Fibroblast of skin of right quadriceps (primary cell): ENCODE results near the gene BLID.

Experiments
- DNase-seq: peaks from one replicate; pipeline ENCODE4 v3.0.0-alpha.2; 2013

BLID gene

DNA sequence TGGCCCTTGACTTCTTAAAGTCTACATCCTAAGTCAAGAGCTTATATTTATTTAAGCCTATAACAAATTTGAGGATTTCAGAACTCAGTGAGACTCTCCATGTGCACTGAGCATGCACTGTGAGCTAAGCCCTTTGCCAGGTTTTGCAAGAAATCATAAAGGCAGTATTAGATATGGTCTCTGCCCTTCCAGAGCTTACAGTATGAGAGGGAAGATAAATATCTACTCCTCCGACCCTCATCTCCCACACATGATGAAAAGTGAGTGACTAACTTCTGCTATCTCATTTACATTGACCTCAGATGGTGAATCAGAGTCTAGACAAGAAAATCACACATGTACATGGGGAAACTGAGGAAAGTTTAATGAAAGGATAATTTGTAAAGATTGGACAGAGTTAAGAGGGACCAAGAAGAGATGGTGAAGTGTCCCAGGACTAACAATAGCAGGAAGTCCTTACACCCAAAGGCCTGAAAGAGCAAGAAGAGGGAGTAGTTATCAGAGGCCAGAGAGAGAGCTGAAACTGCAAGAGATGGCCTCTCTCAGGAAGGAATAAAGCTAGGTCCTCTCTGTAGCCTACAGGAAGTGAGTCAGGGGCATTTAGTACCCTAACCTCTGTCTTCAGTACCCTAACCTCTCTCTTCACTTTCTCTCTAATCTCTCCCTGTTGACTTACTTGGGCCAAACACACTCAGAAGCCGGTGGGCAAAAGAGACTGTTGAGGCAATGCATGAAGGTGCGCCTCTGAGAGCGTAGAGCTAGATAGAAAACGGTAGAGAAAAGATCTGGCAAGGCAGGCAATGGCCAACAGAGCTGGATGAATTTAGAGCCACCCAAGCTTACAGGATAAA lies 23.0 kb upstream of the BLID start:
- peak; percentile 40 for DNase-seq

- DNase-seq = peak; percentile 96
Observed at GRCh38 chr11:122137078-122137793, 21.2 kb upstream of the BLID start.

DNA sequence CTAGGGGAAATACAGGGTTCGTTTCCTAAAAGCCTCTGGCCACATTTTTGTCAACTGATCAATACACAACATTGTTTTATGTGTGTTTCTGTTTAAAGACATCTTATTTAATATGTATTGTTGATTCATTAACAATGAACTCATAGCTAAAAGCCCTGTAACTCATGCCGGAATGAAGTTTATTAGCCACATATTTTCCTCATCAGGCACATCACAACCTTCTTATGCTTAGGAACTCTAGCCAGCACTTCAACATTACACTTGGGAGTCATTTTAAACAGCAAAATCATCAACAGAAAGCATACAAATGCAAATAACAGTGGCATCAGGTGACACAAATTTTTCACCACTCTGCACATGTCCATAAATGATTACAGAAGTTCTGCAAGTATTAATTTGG lies 15.1 kb upstream of the BLID start:
- DNase-seq = peak; percentile 39

GRCh38 chr11:122128146-122128545 lies 12.1 kb upstream of the BLID start:
- no peak for DNase-seq

DNA sequence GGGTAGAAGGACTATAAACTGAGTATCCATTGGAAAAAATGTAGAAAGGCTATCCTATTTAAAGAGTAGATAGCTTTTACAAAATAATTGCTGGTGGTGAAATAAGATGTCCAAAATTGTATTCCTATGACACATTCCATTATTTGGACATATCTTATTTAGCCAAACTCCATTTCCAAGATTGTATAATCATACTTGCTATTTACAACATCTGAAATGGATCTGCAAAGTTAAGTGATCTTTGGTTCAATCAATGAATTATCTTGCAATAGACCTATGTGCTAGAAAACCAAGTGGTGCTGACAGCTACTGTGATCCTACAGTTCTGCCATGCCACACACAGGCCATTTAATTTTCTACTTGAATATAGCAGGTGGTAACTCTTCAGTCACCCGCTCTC lies 11.0 kb upstream of the BLID start:
- no peak for DNase-seq

DNA sequence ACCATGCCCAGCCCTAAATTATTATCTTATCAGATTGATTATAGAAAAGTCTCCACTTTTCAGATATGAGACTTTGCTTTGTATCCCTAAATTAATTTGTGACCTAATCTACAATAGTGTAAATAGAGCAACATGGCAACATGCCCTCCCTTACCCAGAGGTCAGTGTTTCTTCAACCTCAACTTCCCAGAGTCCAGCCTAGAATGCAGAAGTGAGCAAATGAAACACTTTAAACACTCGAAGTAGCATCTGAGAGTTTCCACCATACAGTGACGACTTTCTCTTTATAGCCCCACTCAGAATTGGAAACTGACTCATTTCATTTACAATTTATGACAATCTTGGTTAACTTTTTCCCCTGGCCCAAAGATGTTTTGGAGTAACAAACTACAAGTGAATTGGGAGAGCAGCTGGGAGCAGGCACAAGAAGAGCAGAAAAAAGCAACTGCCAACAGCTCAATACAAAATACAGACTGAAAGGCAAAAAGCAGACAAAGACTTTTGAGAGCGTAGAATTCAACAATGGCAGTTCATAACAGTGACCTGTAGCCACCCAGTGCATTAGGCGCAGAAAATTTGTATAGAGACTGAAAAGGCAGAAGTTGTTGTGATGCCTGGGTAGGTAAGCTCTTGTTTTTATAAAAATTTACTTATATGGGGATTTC lies 10.1 kb upstream of the BLID start:
- DNase-seq = no peak

GRCh38 chr11:122123263-122123929 lies 7.4 kb upstream of the BLID start:
- no peak for DNase-seq

DNA sequence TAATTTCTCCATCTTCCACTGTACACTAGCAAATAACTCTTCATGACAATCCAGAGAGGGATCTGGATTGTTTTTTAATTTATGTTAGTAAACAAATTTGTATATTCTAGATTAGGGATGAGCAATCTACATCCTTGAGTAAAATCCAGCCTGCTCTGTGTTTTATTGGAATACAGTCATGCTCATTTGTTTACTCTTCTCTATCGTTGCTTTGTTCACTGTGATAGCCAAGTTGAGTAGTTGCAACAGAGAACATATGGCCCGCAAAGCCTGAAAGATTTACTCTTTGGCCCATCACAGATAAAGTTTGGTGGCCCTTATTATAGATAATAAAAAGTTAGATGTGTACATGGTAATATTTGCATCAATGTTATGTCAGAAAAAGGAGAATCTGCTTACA lies 6.2 kb upstream of the BLID start:
- no peak for DNase-seq

DNA sequence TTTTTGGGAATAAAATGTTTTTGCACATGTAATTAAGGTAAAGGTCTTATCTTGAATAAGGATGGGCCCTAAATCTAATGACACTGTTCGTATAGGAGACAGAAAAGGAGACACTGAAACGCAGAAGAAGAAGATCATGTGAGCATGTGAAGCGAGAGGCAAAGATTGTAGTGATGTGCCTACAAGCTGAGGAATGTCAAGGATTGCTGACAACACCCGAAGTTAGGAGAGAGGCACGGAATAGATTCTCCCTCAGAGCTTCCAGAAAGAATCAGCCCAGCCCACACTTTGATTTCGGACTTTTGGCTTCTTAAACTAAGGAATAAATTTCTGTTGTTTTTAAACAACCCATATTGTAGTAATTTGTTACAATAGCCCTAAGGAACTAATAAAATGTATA lies 4.1 kb upstream of the BLID start:
- no peak for DNase-seq

DNA sequence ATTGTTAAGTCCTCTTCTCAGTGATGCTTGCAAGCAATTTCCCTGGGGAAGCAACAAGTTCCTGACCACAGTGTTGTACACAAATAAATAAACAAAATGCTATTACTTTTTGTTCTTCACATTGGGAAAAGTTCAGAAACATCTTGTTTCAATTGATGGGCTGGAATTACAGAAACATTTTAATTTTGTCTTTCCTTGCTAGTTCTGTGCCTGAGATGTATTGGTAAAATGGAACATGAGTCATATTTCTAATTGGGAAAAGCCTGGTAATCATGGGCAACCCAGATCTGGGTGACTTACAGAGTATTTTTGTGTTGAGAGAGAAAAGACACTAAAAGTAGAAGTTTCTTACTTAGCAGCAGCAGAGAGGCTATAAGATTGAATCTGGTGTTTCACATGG lies 576 bp upstream of the BLID start:
- no peak for DNase-seq

GRCh38 chr11:122114976-122115375 lies 1.0 kb downstream of the BLID start:
- DNase-seq = no peak

GRCh38 chr11:122113836-122114825 lies 1.9 kb downstream of the BLID start:
- DNase-seq = peak; percentile 47

GRCh38 chr11:122112470-122113365 lies 3.3 kb downstream of the BLID start:
- DNase-seq = no peak

GRCh38 chr11:122109932-122110331 lies 6.1 kb downstream of the BLID start:
- no peak for DNase-seq

- no peak for DNase-seq
Observed at GRCh38 chr11:122108828-122109227, 7.2 kb downstream of the BLID start.

DNA sequence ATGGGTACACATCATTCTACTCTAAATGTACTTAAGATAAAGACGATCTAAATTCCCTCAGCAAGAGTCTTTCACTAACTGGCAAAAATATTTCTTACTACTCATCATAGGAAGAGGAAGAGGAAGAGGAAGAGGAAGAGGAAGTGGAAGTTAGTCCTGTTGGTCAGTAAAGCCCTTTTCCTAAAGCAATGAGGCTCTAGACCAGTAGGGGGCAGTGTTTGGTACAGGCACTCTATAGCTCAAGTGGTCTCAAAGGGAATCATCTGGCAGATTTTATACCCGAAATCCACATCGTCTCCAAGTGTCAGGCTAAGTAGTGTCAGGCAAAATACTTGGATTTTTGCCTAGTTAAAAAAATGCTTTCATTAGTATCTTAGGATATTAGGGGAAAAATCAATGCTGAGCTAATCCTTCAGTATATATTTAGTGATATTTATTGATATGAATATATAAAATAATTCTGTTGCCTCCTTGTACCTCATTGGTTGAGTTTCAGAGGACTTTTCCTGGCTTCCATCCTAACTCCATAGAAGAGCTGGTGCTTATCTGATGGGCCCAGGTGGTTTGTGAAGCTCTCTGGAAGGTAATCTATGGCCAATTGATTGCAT lies 7.7 kb downstream of the BLID start:
- DNase-seq = no peak

GRCh38 chr11:122107566-122107965 lies 8.4 kb downstream of the BLID start:
- DNase-seq = no peak

GRCh38 chr11:122107045-122107444 lies 9.0 kb downstream of the BLID start:
- no peak for DNase-seq

DNA sequence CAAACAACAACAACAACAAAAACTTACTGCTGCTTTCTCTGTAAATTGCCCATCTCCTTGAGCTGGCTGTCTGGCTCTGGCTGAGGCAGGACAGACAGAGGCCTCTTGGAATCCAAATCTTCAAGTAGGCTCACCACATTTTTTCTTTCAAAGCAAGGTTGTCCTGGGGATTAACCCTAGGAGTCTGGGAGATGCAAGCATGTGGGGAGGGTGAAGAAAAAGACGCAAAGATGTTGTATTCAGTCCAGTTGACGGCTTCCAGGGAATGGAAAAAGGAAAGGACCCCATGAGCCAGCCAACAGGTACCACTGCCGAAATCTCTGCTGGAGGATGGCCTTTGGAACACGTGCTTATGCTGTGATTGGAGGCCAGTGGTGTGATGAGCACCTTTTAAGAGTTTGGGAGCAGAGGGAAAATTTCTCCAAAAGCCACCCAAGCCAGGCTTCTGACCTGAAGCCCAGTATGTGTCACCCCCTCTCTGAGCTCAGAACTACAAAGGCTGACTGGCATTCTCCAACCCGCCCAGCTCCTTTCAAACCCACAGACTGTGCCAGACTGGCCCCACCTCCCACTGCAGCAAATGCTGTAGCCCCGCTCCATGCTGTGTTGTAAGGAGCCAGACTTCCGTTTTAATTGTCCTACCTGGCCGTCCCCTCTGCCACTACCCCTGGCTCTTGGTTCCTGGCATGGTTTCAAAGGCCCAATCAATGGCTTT lies 10.8 kb downstream of the BLID start:
- DNase-seq = no peak

GRCh38 chr11:122104341-122104740 lies 11.7 kb downstream of the BLID start:
- DNase-seq = no peak
